SK-N-SH treated with all-trans-retinoic acid at 6 μM for 48 hours (cell line): ENCODE data around the gene INSYN2B.

ENCODE experiments used
- ATAC-seq: fragments of 200-7000 bp; cut with Tn5 transposase; 3 replicates; pipeline ENCODE4 v1.9.1; 2020; ENCODE audit warnings: mild to moderate bottlenecking, moderate library complexity
- BACH2 ChIP-seq: fragments of 250-450 bp; sonication (Bioruptor Pico); IDR thresholded peaks from 2 replicates; pipeline ENCODE4 v1.9.0; 2021; ENCODE audit warnings: mild to moderate bottlenecking, borderline replicate concordance
- CSDC2 ChIP-seq: fragments of 250-450 bp; sonication (Bioruptor Pico); IDR thresholded peaks from 2 replicates; pipeline ENCODE4 v1.5.0; 2020; ENCODE audit warnings: mild to moderate bottlenecking, moderate library complexity
- ESRRG ChIP-seq: fragments of 250-450 bp; sonication (Bioruptor Pico); IDR thresholded peaks from 2 replicates; pipeline ENCODE4 v1.6.1; 2021; ENCODE audit warnings: mild to moderate bottlenecking
- GLIS3 ChIP-seq: fragments of 250-450 bp; sonication (Bioruptor Pico); IDR thresholded peaks from 2 replicates; pipeline ENCODE4 v1.5.0; 2020; ENCODE audit warnings: mild to moderate bottlenecking, moderate library complexity
- PPARA ChIP-seq: fragments of 250-450 bp; sonication (Bioruptor Pico); IDR thresholded peaks from 2 replicates; pipeline ENCODE4 v1.5.0; 2020; ENCODE audit warnings: mild to moderate bottlenecking, borderline replicate concordance
- RARB ChIP-seq: fragments of 250-450 bp; sonication (Bioruptor Pico); IDR thresholded peaks from 2 replicates; pipeline ENCODE4 v1.8.0; 2021; ENCODE audit warnings: mild to moderate bottlenecking, moderate library complexity
- SNAI2 ChIP-seq: fragments of 250-450 bp; sonication (Bioruptor Pico); IDR thresholded peaks from 2 replicates; pipeline ENCODE4 v1.5.0; 2020; ENCODE audit warnings: mild to moderate bottlenecking, moderate library complexity
- TCF4 ChIP-seq: fragments of 250-450 bp; sonication (Bioruptor Pico); IDR thresholded peaks from 2 replicates; pipeline ENCODE4 v1.8.0; 2021; ENCODE audit warnings: mild to moderate bottlenecking, moderate library complexity, borderline replicate concordance
- TOX ChIP-seq: fragments of 250-450 bp; sonication (Bioruptor Pico); IDR thresholded peaks from 2 replicates; pipeline ENCODE4 v1.8.0; 2021; ENCODE audit warnings: mild to moderate bottlenecking, moderate library complexity, borderline replicate concordance
- ZC3H10 ChIP-seq: fragments of 250-450 bp; sonication (Bioruptor Pico); IDR thresholded peaks from 2 replicates; pipeline ENCODE4 v1.5.1; 2021; ENCODE audit warnings: mild to moderate bottlenecking, moderate library complexity
- ZFP3 ChIP-seq: fragments of 250-450 bp; sonication (Bioruptor Pico); IDR thresholded peaks from 2 replicates; pipeline ENCODE4 v1.5.0; 2020; ENCODE audit warnings: mild to moderate bottlenecking, moderate library complexity
- ZFP30 ChIP-seq: fragments of 450-650 bp; formaldehyde crosslinking; IDR thresholded peaks from 2 replicates; pipeline ENCODE4 v1.5.0; 2022; ENCODE audit warnings: mild to moderate bottlenecking, moderate library complexity
- ZNF565 ChIP-seq: fragments of 450-650 bp; formaldehyde crosslinking; conservative IDR thresholded peaks from 2 replicates; pipeline ENCODE4 v1.5.0; 2020; ENCODE audit warnings: low read depth, mild to moderate bottlenecking, moderate library complexity
- ZNF70 ChIP-seq: fragments of 450-650 bp; formaldehyde crosslinking; IDR thresholded peaks from 2 replicates; pipeline ENCODE4 v1.5.0; 2020; ENCODE audit warnings: mild to moderate bottlenecking, moderate library complexity
- ZNF8 ChIP-seq: fragments of 450-650 bp; formaldehyde crosslinking; IDR thresholded peaks from 2 replicates; pipeline ENCODE4 v1.5.0; 2020; ENCODE audit warnings: mild to moderate bottlenecking, moderate library complexity
- TF ChIP-seq, protein P1 (sequence below): fragments of 250-450 bp; sonication (Bioruptor Pico); IDR thresholded peaks from 2 replicates; pipeline ENCODE4 v1.8.0; 2020; ENCODE audit warnings: mild to moderate bottlenecking, moderate library complexity, borderline replicate concordance
- TF ChIP-seq, protein P2 (sequence below): fragments of 250-450 bp; sonication (Bioruptor Pico); IDR thresholded peaks from 2 replicates; pipeline ENCODE4 v1.5.1; 2021; ENCODE audit warnings: mild to moderate bottlenecking, moderate library complexity
- TF ChIP-seq, protein P3 (sequence below): fragments of 250-450 bp; sonication (Bioruptor Pico); IDR thresholded peaks from 2 replicates; pipeline ENCODE4 v1.5.0; 2020; ENCODE audit warnings: mild to moderate bottlenecking, moderate library complexity
- TF ChIP-seq, protein P4 (sequence below): fragments of 250-450 bp; sonication (Bioruptor Pico); IDR thresholded peaks from 2 replicates; pipeline ENCODE4 v1.5.1; 2020; ENCODE audit warnings: low read depth, mild to moderate bottlenecking, moderate library complexity
- TF ChIP-seq, protein P5 (sequence below): fragments of 250-450 bp; sonication (Bioruptor Pico); IDR thresholded peaks from 2 replicates; pipeline ENCODE4 v1.8.0; 2021; ENCODE audit warnings: low read depth, mild to moderate bottlenecking, moderate library complexity, borderline replicate concordance

INSYN2B gene

DNA sequence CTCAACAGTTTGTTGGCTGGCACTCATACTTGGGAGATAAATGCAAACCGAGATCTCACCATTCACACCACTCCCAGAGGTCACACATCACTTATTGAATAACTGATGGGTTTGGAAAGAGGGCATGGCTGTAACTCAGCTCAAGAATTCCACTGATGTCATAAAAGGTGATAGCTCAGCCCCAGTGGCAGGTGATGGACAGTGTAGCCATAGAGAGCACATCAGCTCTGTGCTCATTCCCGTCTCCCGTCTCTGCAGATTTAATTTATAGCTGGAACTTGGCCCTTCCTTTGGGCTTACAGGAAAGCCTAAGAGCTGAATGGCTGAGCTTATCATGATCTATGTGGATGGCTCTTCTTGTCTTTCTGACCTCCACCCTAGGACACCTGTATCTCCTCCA is 59.8 kb downstream of the INSYN2B start:
- TF ChIP-seq ZNF8 (CRISPR knock-in tag) (no peak), CSDC2 (no peak), ZFP3 (CRISPR knock-in tag) (no peak)
- ATAC-seq = no peak

DNA sequence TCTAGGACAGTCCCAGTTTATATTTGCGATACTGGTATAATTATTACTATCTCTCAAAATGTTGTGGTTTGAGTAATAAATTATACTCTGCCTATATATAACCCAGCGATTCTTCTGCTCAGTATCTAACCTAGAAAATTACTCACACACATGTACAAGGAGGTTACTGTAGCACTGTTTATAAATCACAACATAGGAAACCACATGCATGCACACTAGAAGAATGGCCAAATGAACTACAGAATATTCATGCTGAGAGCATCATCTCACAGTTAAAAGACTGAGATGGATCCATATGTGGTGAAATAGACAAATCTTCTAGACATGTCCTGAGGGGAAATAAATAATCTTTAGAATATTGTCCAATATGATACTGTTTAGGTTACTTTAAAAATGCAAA is 62.1 kb downstream of the INSYN2B start:
- TF ChIP-seq BACH2 (CRISPR knock-in tag) = no peak
- no peak for TF ChIP-seq TOX (CRISPR knock-in tag)
- no peak for TF ChIP-seq ZNF565 (CRISPR knock-in tag)
- TF ChIP-seq ZC3H10 (CRISPR knock-in tag) = no peak
- TF ChIP-seq, protein P1, sequence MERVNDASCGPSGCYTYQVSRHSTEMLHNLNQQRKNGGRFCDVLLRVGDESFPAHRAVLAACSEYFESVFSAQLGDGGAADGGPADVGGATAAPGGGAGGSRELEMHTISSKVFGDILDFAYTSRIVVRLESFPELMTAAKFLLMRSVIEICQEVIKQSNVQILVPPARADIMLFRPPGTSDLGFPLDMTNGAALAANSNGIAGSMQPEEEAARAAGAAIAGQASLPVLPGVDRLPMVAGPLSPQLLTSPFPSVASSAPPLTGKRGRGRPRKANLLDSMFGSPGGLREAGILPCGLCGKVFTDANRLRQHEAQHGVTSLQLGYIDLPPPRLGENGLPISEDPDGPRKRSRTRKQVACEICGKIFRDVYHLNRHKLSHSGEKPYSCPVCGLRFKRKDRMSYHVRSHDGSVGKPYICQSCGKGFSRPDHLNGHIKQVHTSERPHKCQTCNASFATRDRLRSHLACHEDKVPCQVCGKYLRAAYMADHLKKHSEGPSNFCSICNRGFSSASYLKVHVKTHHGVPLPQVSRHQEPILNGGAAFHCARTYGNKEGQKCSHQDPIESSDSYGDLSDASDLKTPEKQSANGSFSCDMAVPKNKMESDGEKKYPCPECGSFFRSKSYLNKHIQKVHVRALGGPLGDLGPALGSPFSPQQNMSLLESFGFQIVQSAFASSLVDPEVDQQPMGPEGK = no peak
- TF ChIP-seq CSDC2 = no peak
- TF ChIP-seq SNAI2 (CRISPR knock-in tag) = no peak
- TF ChIP-seq PPARA (CRISPR knock-in tag) = no peak
- TF ChIP-seq, protein P2, sequence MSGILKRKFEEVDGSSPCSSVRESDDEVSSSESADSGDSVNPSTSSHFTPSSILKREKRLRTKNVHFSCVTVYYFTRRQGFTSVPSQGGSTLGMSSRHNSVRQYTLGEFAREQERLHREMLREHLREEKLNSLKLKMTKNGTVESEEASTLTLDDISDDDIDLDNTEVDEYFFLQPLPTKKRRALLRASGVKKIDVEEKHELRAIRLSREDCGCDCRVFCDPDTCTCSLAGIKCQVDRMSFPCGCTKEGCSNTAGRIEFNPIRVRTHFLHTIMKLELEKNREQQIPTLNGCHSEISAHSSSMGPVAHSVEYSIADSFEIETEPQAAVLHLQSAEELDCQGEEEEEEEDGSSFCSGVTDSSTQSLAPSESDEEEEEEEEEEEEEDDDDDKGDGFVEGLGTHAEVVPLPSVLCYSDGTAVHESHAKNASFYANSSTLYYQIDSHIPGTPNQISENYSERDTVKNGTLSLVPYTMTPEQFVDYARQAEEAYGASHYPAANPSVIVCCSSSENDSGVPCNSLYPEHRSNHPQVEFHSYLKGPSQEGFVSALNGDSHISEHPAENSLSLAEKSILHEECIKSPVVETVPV (CRISPR knock-in tag) = no peak
- TF ChIP-seq, protein P3, sequence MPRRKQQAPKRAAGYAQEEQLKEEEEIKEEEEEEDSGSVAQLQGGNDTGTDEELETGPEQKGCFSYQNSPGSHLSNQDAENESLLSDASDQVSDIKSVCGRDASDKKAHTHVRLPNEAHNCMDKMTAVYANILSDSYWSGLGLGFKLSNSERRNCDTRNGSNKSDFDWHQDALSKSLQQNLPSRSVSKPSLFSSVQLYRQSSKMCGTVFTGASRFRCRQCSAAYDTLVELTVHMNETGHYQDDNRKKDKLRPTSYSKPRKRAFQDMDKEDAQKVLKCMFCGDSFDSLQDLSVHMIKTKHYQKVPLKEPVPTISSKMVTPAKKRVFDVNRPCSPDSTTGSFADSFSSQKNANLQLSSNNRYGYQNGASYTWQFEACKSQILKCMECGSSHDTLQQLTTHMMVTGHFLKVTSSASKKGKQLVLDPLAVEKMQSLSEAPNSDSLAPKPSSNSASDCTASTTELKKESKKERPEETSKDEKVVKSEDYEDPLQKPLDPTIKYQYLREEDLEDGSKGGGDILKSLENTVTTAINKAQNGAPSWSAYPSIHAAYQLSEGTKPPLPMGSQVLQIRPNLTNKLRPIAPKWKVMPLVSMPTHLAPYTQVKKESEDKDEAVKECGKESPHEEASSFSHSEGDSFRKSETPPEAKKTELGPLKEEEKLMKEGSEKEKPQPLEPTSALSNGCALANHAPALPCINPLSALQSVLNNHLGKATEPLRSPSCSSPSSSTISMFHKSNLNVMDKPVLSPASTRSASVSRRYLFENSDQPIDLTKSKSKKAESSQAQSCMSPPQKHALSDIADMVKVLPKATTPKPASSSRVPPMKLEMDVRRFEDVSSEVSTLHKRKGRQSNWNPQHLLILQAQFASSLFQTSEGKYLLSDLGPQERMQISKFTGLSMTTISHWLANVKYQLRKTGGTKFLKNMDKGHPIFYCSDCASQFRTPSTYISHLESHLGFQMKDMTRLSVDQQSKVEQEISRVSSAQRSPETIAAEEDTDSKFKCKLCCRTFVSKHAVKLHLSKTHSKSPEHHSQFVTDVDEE (CRISPR knock-in tag) = no peak
- ATAC-seq = no peak

DNA sequence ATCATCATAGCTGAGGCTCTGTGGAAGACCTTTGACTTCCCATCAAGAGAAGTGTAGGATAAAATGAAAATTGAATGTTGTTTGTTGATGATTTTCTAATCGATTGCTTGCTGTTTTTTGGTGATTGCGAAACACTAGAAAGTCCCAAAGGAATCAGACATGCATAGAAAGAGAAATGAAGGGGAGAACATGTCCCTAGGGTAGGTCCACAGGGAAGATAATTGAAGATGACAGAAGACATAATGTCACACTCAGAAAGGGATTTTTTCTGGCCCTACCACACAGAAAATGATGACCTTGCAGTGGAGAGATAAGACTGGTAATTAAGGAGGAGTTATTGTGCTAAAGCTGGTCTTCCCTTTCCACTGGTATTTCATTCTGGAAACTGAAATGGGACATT is 62.8 kb downstream of the INSYN2B start:
- ATAC-seq = no peak
- TF ChIP-seq PPARA (CRISPR knock-in tag) (no peak), ZNF70 (CRISPR knock-in tag) (no peak), RARB (CRISPR knock-in tag) (no peak), ESRRG (CRISPR knock-in tag) (no peak), ZFP30 (no peak), BACH2 (CRISPR knock-in tag) (no peak), SNAI2 (CRISPR knock-in tag) (no peak), TOX (CRISPR knock-in tag) (no peak), CSDC2 (no peak), GLIS3 (CRISPR knock-in tag) (no peak), ZC3H10 (CRISPR knock-in tag) (no peak), TCF4 (no peak)
- TF ChIP-seq, protein P3 (CRISPR knock-in tag) = no peak
- TF ChIP-seq, protein P4, sequence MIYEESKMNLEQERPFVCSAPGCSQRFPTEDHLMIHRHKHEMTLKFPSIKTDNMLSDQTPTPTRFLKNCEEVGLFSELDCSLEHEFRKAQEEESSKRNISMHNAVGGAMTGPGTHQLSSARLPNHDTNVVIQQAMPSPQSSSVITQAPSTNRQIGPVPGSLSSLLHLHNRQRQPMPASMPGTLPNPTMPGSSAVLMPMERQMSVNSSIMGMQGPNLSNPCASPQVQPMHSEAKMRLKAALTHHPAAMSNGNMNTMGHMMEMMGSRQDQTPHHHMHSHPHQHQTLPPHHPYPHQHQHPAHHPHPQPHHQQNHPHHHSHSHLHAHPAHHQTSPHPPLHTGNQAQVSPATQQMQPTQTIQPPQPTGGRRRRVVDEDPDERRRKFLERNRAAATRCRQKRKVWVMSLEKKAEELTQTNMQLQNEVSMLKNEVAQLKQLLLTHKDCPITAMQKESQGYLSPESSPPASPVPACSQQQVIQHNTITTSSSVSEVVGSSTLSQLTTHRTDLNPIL (CRISPR knock-in tag) = no peak
- TF ChIP-seq, protein P5, sequence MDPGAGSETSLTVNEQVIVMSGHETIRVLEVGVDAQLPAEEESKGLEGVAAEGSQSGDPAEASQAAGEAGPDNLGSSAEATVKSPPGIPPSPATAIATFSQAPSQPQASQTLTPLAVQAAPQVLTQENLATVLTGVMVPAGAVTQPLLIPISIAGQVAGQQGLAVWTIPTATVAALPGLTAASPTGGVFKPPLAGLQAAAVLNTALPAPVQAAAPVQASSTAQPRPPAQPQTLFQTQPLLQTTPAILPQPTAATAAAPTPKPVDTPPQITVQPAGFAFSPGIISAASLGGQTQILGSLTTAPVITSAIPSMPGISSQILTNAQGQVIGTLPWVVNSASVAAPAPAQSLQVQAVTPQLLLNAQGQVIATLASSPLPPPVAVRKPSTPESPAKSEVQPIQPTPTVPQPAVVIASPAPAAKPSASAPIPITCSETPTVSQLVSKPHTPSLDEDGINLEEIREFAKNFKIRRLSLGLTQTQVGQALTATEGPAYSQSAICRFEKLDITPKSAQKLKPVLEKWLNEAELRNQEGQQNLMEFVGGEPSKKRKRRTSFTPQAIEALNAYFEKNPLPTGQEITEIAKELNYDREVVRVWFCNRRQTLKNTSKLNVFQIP (CRISPR knock-in tag) = no peak
- TF ChIP-seq, protein P2 (CRISPR knock-in tag) = no peak
- TF ChIP-seq, protein P1 = no peak
- TF ChIP-seq, all 23 proteins: peak for 0
